ENCODE results near the gene GRM2.
"Not testable (repeated sequence)": the region's sequence is repeated elsewhere in the genome, so short reads cannot be mapped to it uniquely, and the experiment has no call there.

Gene GRM2

DNA sequence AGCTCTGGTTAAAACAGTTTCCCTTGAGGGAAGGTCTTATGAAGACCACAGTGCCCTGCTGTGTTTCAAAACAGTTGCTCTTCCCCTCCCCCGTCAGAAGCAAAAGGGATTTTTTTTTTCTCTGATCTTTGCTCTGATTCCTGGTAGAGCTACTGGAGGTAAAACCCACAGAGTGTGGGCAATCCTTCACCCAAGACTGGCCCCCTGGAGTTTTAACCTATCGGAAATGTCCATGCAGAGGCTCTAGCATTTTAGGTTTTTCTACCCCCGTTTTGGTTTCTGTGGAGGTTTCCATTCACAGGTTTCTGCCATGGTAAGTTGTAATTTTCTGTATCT is 27.7 kb downstream of the GRM2 start:
- H3K27me3 ChIP-seq (replicated peaks; ENCODE audit: control insufficient read depth, insufficient read depth, low read length) = peaks cover 12% of the 10 kb centered on the region
- H3K4me1 ChIP-seq (ENCODE audit: control insufficient read depth, insufficient read depth, low read length) = no peaks in the 10 kb centered on the region
- no peaks in the 10 kb centered on the region for H3K9me3 ChIP-seq (ENCODE audit: control insufficient read depth, low read length)
- H3K4me3 ChIP-seq (ENCODE audit: low read length) = no peak overlapping the region
- H3K9ac ChIP-seq (ENCODE audit: low read length) = no peak overlapping the region
- H3K36me3 ChIP-seq (ENCODE audit: control insufficient read depth, insufficient read depth, low read length, severe bottlenecking) = no peaks in the 10 kb centered on the region
- DNase-seq (ENCODE audit: low read depth) = no peak

DNA sequence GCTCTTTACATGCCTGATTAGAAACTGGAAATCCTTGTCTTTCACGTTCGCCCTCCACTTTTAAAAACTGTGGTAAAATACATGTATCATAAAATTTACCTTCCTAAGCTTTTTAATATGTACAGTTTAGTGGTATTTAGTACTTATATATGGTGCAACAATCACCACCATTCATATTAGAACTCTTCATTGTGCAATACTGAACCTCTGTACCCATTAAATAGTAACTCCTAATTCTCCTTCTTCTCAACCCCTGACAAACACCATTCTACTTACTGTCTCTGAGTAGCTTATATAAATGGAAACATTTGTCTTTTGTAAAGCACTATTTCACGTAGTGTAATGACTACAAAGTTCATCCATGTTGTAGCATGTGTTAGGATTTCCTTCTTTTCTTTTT is 28.2 kb downstream of the GRM2 start:
- Histone ChIP-seq H3K4me3 (ENCODE audit: low read length) (no peak overlapping the region), H3K9ac (ENCODE audit: low read length) (no peak overlapping the region), H3K36me3 (ENCODE audit: control insufficient read depth, insufficient read depth, low read length, severe bottlenecking) (no peaks in the 10 kb centered on the region), H3K9me3 (ENCODE audit: control insufficient read depth, low read length) (no peaks in the 10 kb centered on the region), H3K4me1 (ENCODE audit: control insufficient read depth, insufficient read depth, low read length) (no peaks in the 10 kb centered on the region), H3K27me3 (replicated peaks; ENCODE audit: control insufficient read depth, insufficient read depth, low read length) (peaks cover 14% of the 10 kb centered on the region)
- DNase-seq (ENCODE audit: low read depth) = no peak

DNA sequence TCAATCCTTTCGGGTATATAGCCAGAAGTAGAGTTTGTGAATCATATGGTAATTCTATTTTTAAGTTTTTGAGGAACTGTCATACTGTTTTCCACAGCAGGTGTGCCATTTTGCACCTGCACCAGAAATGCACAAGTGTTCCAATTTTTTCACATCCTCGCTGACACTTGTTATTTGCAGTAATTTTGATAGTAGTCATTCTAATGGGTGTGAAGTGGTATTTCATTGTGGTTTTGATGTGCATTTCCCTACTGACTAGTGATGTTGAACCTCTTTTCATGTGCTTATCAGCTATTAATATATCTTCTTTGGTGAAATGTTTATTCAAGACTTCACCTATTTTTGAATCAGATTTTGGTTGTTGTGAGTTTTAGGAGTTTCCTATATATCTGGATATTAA is 29.1 kb downstream of the GRM2 start:
- H3K27me3 ChIP-seq (replicated peaks; ENCODE audit: control insufficient read depth, insufficient read depth, low read length) = peaks cover 17% of the 10 kb centered on the region
- no peak overlapping the region for H3K4me3 ChIP-seq (ENCODE audit: low read length)
- no peaks in the 10 kb centered on the region for H3K9me3 ChIP-seq (ENCODE audit: control insufficient read depth, low read length)
- no peak overlapping the region for H3K9ac ChIP-seq (ENCODE audit: low read length)
- no peak for DNase-seq (ENCODE audit: low read depth)
- no peaks in the 10 kb centered on the region for H3K36me3 ChIP-seq (ENCODE audit: control insufficient read depth, insufficient read depth, low read length, severe bottlenecking)
- no peaks in the 10 kb centered on the region for H3K4me1 ChIP-seq (ENCODE audit: control insufficient read depth, insufficient read depth, low read length)

DNA sequence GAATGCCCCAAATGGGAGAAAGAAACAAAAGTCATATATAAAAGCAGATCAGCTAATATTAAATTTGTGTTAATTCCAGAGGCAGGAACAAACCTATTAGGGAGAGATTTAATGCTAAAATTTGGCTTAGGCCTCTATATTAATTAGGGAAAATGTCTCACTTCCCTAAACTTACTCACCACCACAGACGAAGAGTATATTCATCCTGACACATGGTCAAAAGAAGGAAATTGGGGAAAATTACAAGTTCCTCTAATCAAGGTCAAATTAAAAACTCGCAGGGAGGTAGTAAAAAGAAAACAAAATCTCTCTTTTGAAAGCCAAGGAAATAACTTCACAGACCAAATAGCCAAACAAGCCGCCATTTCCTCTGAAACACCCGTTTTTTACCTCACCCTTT is 32.2 kb downstream of the GRM2 start:
- Histone ChIP-seq H3K27me3 (replicated peaks; ENCODE audit: control insufficient read depth, insufficient read depth, low read length) (peaks cover 21% of the 10 kb centered on the region), H3K4me3 (ENCODE audit: low read length) (no peak overlapping the region), H3K4me1 (ENCODE audit: control insufficient read depth, insufficient read depth, low read length) (no peaks in the 10 kb centered on the region), H3K9me3 (ENCODE audit: control insufficient read depth, low read length) (no peaks in the 10 kb centered on the region), H3K36me3 (ENCODE audit: control insufficient read depth, insufficient read depth, low read length, severe bottlenecking) (no peaks in the 10 kb centered on the region), H3K9ac (ENCODE audit: low read length) (no peak overlapping the region)
- DNase-seq (ENCODE audit: low read depth) = no peak

DNA sequence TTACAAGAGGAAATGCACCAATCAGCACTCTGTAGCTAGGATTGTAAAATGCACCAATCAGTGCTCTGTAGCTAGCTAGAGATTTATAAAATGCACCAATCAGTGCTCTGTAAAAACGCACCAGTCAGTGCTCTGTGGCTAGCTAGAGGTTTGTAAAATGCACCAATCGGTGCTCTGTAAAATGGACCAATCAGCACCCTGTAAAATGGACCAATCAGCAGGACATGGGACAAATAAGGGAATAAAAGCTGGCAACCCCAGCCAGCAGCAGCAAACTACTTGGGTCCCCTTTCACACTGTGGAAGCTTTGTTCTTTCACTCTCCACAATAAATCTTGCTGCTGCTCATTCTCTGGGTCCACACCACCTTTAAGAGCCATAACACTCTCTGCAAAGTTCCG is 35.5 kb downstream of the GRM2 start:
- H3K36me3 ChIP-seq (ENCODE audit: control insufficient read depth, insufficient read depth, low read length, severe bottlenecking); H3K9me3 ChIP-seq (ENCODE audit: control insufficient read depth, low read length); H3K9ac ChIP-seq (ENCODE audit: low read length); H3K4me3 ChIP-seq (ENCODE audit: low read length); DNase-seq (ENCODE audit: low read depth); H3K4me1 ChIP-seq (ENCODE audit: control insufficient read depth, insufficient read depth, low read length): not testable (repeated sequence)
- peaks cover 21% of the 10 kb centered on the region for H3K27me3 ChIP-seq (replicated peaks; ENCODE audit: control insufficient read depth, insufficient read depth, low read length)

DNA sequence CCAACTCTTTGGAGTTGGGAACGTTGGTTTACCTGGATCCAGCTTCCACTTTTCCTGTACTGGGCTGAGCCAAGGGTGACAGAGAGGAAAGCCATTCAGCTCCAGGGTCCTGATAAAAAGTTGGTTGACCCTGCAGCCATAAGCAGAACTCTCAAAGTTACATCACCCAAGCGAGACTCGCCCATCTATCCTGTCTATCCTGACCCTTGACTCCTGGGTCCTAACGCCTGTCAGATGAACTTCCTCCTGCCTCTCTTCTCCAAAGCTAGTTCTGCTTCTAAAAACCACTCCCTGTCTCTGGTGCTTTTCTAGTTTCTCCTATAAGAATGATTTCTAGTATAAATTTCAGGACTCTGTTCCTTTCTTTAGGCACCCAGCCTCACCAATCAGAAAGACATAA is 36.1 kb downstream of the GRM2 start:
- peaks cover 20% of the 10 kb centered on the region for H3K27me3 ChIP-seq (replicated peaks; ENCODE audit: control insufficient read depth, insufficient read depth, low read length)
- H3K9ac ChIP-seq (ENCODE audit: low read length); H3K36me3 ChIP-seq (ENCODE audit: control insufficient read depth, insufficient read depth, low read length, severe bottlenecking); H3K4me3 ChIP-seq (ENCODE audit: low read length); DNase-seq (ENCODE audit: low read depth); H3K4me1 ChIP-seq (ENCODE audit: control insufficient read depth, insufficient read depth, low read length); H3K9me3 ChIP-seq (ENCODE audit: control insufficient read depth, low read length): not testable (repeated sequence)

DNA sequence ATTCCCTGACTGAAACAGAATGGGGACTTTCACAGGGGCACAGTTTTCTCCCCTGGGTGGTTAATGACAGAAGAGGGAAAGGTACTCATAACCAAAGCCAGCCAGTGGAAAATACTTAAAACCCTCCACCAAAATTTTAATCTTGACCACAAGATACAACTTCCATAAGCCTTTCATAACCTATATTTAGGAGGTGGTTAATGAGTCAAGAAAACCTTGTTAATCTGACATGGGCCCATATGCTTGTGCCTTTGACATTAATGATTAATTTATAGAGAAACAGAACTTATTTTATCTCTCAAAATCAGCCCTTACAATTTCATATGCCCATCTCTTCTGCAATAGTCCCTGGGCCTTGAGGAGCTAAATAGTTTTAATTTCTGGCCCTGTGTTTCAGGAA is 41.0 kb downstream of the GRM2 start:
- Histone ChIP-seq H3K4me3 (ENCODE audit: low read length) (no peak overlapping the region), H3K9me3 (ENCODE audit: control insufficient read depth, low read length) (peaks cover 3% of the 10 kb centered on the region), H3K4me1 (ENCODE audit: control insufficient read depth, insufficient read depth, low read length) (no peaks in the 10 kb centered on the region), H3K36me3 (ENCODE audit: control insufficient read depth, insufficient read depth, low read length, severe bottlenecking) (no peaks in the 10 kb centered on the region), H3K27me3 (replicated peaks; ENCODE audit: control insufficient read depth, insufficient read depth, low read length) (no peaks in the 10 kb centered on the region), H3K9ac (ENCODE audit: low read length) (no peak overlapping the region)
- DNase-seq (ENCODE audit: low read depth) = no peak

DNA sequence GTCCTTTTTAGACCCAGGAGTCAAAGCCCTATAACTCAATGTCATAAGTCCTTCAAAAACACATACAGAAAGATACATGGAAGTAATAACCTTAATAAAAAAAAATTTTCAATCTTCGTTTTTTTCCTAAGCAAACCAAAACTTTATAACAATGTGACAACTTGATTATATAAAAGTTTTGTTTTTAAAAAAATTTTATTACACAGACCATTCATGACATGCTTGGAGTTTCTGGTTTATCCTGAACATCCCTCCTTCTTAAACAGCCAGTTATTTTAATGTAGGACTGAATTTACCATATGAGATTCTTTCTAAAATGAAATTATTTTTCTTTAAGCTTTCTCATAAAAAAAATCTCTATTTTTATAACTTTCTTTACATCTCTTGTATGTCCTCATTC is 41.5 kb downstream of the GRM2 start:
- H3K4me3 ChIP-seq (ENCODE audit: low read length) = no peak overlapping the region
- H3K36me3 ChIP-seq (ENCODE audit: control insufficient read depth, insufficient read depth, low read length, severe bottlenecking) = no peaks in the 10 kb centered on the region
- no peak for DNase-seq (ENCODE audit: low read depth)

DNA sequence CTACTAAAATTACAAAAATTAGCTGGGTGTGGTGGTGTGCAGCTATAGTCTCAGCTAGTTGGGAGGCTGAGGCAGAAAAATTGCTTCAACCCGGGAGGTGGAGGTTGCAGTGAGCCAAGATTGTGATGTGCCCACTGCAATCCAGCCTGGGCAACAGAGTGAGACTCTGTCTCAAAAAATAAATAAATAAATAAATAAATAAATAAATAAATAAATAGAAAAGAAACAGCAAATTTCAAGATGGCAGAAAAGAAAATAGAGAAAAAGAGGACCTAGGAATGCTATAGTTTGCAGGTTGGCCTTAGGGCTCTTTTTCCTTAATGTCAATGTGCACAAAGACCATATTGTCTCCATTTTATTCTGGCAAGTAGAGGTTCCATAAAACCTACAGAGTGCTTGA is 44.0 kb downstream of the GRM2 start:
- H3K36me3 ChIP-seq (ENCODE audit: control insufficient read depth, insufficient read depth, low read length, severe bottlenecking) = no peaks in the 10 kb centered on the region
- no peaks in the 10 kb centered on the region for H3K4me1 ChIP-seq (ENCODE audit: control insufficient read depth, insufficient read depth, low read length)
- H3K4me3 ChIP-seq (ENCODE audit: low read length) = no peak overlapping the region
- H3K9ac ChIP-seq (ENCODE audit: low read length) = no peak overlapping the region
- H3K27me3 ChIP-seq (replicated peaks; ENCODE audit: control insufficient read depth, insufficient read depth, low read length) = no peaks in the 10 kb centered on the region
- H3K9me3 ChIP-seq (ENCODE audit: control insufficient read depth, low read length) = peaks cover 13% of the 10 kb centered on the region
- no peak for DNase-seq (ENCODE audit: low read depth)

More for the DNA sequence above, 41.5 kb downstream of the GRM2 start:
- H3K4me1 ChIP-seq (ENCODE audit: control insufficient read depth, insufficient read depth, low read length) = no peaks in the 10 kb centered on the region
- H3K27me3 ChIP-seq (replicated peaks; ENCODE audit: control insufficient read depth, insufficient read depth, low read length) = no peaks in the 10 kb centered on the region
- H3K9me3 ChIP-seq (ENCODE audit: control insufficient read depth, low read length) = peaks cover 3% of the 10 kb centered on the region
- H3K9ac ChIP-seq (ENCODE audit: low read length) = no peak overlapping the region

DNA sequence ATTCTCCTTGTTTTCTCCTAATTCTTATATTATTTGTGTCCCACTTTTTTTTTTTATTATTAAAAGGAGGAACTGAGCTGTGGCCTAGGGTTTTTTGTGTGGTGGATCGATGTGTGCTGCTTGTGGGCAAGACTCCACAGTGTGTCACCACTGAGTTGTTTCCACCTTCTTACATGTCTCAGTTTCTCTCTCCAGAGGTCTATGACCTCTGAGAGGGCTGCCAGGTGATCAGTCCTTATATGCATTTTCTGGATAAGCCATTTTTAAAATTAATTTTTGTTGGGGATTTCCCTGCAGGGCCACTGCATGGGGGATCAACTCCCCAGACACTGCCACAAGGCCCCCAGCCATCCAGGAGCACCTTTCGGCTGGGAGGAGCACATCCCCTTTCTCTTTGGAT is 44.4 kb downstream of the GRM2 start:
- no peaks in the 10 kb centered on the region for H3K27me3 ChIP-seq (replicated peaks; ENCODE audit: control insufficient read depth, insufficient read depth, low read length)
- H3K9me3 ChIP-seq (ENCODE audit: control insufficient read depth, low read length) = peaks cover 13% of the 10 kb centered on the region
- no peaks in the 10 kb centered on the region for H3K4me1 ChIP-seq (ENCODE audit: control insufficient read depth, insufficient read depth, low read length)
- no peak overlapping the region for H3K9ac ChIP-seq (ENCODE audit: low read length)
- H3K36me3 ChIP-seq (ENCODE audit: control insufficient read depth, insufficient read depth, low read length, severe bottlenecking) = no peaks in the 10 kb centered on the region
- no peak overlapping the region for H3K4me3 ChIP-seq (ENCODE audit: low read length)
- DNase-seq (ENCODE audit: low read depth) = no peak

DNA sequence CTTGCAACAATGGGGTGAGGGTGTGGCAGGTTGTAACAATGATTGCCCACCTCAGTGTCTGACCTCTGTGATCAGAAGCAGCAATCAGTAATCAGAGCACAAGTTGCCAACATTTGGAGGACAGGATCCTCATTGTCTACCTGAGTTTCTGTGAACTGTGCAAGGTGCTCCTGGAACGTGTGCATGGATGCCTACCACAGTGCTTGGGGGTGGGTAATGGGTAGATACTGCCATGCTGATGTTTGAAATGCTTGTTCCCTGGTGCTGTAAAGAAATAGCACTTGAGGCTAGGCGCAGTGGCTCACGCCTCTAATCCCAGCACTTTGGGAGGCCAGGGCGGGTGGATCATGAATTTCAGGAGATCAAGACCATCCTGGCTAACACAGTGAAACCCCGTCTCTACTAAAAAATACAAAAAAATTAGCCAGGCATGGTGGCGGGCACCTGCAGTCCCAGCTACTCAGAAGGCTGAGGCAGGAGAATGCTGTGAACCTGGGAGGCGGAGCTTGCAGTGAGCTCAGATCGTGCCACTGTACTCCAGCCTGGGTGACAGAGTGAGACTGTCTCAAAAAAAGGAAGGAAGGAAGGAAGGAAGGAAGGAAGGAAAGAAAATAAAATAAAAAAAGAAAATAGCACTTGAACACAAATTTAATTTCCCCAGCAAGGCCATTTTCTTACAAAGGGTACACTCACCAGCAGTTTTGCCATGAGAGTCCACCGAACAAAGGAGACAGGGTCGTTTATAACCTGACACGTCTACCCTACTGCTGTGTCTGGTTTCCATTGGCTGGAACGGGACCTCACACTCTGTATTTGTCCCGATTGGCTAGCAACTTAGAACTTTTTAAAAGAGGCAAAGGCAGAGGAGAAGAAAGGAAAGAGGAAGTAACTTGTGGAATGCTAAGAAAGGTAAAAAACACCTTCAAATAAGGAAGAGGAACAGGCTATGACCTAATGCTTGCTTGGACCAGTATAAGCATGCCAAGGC is 47.2 kb downstream of the GRM2 start:
- H3K9ac ChIP-seq (ENCODE audit: low read length); H3K36me3 ChIP-seq (ENCODE audit: control insufficient read depth, insufficient read depth, low read length, severe bottlenecking); H3K27me3 ChIP-seq (replicated peaks; ENCODE audit: control insufficient read depth, insufficient read depth, low read length); H3K4me3 ChIP-seq (ENCODE audit: low read length); H3K4me1 ChIP-seq (ENCODE audit: control insufficient read depth, insufficient read depth, low read length); DNase-seq (ENCODE audit: low read depth): not testable (repeated sequence)
- H3K9me3 ChIP-seq (ENCODE audit: control insufficient read depth, low read length) = peaks cover 19% of the 10 kb centered on the region

DNA sequence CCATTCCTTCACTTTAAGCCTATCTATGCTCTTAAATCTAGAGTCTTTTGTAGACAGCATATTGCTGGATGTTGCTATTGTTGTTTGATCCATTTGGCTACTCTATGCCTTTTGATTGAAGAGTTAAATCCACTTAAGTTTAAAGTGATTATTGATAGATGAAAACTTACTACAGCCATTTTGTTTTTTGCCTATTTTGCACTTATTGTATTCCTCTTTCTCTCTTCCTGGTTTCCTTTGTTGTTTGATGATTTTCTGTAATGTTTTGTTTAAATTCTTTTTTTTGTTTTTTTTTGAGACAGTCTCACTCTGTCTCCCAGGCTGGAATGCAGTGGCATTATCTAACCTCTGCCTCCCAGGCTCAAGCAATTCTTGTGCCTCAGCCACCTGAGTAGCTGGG is 52.3 kb downstream of the GRM2 start:
- Histone ChIP-seq H3K4me3 (ENCODE audit: low read length) (no peak overlapping the region), H3K36me3 (ENCODE audit: control insufficient read depth, insufficient read depth, low read length, severe bottlenecking) (no peaks in the 10 kb centered on the region), H3K4me1 (ENCODE audit: control insufficient read depth, insufficient read depth, low read length) (no peaks in the 10 kb centered on the region), H3K9me3 (ENCODE audit: control insufficient read depth, low read length) (peaks cover 47% of the 10 kb centered on the region), H3K27me3 (replicated peaks; ENCODE audit: control insufficient read depth, insufficient read depth, low read length) (no peaks in the 10 kb centered on the region), H3K9ac (ENCODE audit: low read length) (no peak overlapping the region)
- no peak for DNase-seq (ENCODE audit: low read depth)

Measured in adipocyte (in vitro differentiated cells).